GM19025 (cell line): Measurements from ENCODE around the gene GRIA1.

Source experiments
- ATAC-seq: cut with Tn5 transposase; IDR thresholded peaks from one replicate; pipeline ENCODE4 v1.9.1; 2021; ENCODE audit warnings: mild to moderate bottlenecking, low read depth, moderate library complexity; ENCODE audit not compliant: unreplicated experiment

Gene GRIA1

DNA sequence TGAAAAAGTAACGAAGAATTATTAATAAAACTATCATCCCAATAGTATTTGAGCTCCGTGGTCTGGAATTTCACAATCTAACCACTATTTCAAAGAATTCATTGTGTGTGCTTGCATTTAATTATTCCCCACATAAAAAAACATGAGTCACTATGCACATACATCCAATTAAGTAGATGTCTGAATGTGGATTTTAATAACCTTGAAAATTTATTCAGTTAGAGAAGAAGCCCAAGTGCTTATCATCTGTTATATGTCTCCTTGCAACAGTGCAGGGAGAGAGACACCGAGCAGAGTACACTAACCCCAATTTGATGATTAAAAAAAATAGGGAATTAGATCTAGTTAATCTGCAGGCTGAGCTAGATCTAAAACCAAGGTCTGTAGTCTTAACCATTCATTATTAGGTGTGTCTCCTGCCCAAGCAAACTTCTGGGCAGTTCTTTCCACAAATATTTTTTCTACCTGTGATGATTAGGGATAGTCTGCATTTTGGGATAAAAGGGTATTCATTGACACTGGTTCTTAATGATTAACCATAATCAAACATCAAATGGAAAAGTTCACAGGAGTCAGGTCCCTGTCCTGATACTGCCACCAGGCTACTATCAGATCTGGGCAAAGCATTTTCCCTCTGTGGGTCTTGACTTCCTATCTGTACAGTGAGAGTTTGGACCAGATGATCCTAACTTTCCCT, 164.2 kb downstream of the GRIA1 start:
- no peak for ATAC-seq

DNA sequence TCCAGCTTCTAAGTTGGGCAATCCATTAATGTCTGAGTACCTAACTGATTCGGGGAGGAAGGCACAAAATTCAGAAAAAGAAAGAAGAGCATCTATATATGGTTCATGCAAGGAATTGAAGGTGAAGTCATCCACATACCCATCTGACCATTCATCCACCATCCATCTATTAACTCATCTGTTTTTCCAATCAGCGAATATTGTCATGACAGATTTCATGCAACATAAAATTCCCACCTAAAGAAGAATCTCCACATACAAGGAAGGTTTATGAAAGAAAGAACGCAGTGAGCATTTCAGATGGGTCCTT, 164.7 kb downstream of the GRIA1 start:
- ATAC-seq, result no peak

DNA sequence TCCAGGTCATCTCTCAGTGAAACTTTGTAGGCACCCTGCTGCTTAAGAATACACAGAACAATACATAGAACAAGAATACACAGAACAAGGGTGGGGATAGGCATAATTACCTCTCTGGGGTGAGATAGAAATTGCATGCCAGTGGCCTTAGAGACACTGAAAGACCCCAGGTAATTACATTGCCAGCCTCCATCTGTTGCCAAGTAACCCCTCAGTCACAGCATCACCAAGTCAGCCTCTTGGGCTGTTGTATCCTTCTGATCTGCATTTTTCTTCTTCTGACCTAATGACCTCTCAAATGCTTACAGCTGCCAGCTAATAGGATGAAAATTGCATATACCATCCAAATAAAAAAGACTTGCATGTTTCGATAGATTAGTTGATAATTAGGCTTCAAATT, 167.7 kb downstream of the GRIA1 start:
- no peak for ATAC-seq

DNA sequence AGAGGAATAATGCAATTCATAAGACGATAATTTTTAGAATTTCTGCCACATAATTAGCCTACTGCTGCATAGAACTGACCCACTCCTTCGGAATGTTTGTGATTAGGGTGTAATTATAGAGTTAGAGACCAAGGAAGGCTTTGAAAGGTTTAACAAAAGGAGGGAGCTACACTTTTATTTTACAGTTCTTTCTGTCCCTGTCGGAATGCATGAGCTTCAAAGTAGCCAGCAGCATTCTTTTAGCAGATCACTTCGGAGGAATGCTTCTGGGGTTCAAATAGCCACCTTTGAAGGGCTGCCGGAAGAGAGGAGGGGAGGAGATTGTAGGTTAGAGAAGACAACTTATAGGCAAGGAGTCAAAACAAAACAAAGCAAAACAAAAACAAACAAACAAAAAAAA, 168.1 kb downstream of the GRIA1 start:
- ATAC-seq, result no peak

DNA sequence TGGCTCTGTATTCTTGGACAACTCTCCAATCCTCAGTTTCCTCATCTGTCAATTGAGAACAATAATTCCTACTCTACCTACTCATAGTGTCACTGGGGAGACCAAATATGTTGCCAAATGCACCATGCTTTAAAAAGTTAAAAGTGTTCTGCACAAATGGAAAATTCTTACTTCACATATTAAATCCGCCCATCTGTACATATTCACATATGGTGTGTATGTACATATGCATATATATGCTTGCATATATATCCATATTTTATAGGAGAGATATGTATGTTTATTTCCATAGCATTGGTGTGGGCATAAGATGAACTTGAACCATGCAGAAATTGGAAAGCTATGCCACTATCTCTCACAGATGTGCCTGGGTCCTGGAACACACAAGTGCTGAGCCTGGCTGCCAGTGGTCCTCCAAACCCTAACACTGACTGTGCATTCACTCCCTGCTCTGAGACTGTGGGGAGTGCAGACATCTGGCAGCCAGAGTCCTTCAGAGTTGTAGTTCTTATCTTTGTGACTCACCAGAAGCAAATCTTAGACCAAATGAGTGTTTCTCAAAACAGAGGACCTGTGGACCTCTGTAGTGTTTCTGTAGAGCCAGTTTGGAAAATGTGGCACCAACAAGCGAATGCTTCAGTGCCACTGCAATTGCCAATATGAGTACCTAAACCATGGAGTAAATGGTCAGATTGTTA, 168.7 kb downstream of the GRIA1 start:
- ATAC-seq, result no peak

DNA sequence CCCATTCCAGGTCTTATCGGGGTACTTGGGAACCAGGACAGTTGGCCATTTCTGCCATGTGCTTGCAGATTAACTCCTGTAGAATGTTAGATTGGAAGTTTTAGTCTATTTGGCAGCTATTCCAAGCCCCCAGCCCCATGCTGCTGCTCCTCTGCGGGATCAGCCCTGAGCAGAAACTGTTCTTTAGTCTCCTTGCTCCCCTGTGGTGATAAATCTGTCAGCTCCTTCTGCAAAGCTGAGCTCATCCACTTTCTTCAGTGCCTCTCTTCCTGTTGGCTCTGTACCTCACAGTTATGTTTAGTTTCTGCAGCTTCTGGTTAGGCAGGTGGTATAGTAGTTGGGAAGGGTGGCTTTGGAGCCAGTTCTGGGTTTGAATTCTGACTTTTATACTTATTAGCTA, 170.4 kb downstream of the GRIA1 start:
- no peak for ATAC-seq

DNA sequence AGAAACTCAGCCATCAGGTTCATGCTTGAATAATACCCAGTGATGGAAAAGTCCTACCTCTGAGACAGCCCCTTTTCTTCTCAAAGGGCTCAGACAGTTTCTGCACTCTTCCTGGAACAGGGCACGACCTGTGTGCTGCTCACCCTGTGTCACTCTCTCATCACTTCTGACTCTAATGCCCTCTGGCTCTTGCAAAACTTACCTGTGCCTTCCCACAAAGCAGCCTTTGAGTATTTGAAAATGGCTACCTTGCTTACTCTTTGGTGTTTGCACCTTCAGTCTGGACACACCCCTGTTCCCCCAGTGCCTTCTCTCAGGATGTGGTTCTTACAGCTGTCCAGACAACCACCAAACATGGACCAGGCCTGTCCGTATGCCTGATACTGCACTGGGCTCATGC, 171.4 kb downstream of the GRIA1 start:
- ATAC-seq, result no peak

DNA sequence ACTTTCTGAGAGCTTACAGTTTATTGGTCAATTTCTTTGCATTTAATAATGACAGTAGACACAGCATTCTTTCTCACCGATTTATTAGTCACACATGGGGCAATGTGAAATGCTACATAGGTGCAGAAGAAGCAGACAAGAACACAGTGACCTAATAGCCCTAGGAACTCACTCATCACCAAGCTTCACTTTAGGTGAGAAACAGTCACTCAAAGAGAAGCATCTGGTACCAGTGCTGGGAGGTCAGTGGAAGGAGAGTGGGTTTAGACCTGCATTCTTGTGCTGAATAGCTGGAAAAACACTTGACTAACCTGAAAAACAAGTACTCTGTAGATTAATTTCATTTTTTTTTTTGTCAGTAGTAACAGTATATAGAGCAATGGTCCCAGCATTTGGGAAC, 179.6 kb downstream of the GRIA1 start:
- no peak for ATAC-seq

DNA sequence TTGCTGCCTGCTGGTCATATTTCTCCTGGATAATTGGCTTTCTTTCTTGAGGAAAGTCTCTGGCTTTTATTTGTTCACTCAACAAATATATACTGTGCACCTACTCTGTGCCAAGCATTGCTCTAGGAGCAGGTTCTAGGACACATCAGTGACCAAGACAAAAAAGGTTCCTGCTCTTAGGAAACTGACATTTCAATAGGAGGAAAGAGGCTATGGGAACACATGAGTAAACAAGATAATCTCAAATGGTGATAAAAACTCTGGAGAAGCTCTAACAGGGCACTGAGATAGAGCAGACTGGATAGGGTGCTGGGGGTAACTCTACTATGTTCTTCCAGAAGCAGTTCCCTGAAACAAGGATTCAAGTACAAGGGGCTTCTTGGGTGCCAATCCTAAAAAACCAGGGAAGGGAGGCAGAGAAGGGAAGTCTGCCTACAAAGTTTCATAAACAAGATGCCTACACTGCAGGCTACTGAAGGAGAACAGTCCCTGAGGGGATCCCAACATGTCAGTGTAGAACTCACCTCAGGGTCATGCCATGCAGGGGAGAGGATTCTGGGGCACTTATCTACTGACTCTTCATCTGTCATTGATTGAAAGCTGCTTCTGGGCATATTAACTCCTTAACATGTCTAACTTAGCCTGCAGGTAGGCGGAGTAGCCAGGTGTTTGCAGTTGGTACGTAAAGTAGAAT, 181.3 kb downstream of the GRIA1 start:
- ATAC-seq, result no peak

DNA sequence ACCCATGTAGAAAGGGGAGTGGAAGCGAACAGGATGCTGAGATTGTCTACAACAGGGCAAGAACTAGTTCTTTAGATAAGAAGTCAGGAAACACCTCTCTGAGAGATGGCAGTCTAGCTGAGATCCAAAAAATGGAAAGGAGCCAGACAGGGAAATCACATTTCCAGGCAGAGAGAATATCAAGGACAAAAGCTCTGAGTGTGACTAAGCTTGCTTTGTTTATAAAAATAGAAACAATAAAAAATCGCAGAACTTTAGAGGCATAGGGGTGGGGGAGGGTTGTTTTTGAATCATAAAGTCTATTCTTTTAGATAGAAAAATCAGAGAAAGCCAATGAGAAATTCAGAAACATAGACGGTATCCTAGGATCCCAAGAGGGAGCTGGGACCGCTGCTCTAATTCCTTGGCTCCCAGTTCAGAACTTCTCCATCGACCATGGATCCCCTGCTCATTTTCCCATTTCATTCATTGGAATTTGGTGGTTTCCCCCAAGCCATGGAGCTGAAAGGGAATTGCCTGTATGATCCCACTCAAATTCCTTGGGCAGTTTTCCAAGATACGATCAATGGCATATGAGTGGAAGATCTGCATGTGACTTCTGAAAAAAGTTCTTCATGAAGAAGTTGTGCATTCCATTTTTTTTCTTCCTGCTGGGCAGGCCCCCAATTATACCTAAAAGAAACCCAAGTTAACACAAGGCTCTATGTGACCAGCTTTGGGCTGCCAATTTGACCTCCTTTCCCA, 182.0 kb downstream of the GRIA1 start:
- no peak for ATAC-seq

DNA sequence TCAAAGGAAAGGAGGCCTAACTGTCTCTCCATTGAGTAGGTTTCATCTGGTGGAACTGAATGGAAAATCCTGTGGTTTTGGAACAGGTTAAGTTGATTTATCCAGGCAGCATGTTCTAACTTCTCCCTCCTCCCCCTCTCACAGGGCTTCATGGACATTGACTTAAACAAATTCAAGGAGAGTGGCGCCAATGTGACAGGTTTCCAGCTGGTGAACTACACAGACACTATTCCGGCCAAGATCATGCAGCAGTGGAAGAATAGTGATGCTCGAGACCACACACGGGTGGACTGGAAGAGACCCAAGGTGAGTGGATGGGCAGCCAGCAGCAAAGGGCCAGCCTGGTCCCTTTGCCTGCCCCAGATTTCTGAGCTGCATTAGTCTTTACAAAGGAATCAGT, 183.9 kb downstream of the GRIA1 start:
- no peak for ATAC-seq

DNA sequence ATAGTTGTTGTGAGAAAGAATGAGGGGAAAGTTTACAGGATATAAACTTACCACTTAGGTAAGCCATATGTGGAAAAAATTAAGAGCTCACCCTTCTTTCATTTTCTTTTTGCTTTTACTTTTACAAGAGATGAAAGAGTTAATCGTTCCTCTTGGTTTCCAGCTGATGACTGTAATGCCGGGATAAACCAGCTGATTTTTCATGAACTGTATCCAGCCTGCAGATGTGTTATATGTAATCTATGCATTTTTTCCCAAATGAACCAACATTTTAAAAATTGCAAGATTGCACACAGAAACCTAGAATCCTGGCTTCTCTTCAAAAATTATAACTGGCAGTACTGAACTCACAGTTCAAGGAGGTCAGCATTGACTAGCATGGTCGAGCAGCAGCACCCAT, 185.9 kb downstream of the GRIA1 start:
- ATAC-seq, result no peak

DNA sequence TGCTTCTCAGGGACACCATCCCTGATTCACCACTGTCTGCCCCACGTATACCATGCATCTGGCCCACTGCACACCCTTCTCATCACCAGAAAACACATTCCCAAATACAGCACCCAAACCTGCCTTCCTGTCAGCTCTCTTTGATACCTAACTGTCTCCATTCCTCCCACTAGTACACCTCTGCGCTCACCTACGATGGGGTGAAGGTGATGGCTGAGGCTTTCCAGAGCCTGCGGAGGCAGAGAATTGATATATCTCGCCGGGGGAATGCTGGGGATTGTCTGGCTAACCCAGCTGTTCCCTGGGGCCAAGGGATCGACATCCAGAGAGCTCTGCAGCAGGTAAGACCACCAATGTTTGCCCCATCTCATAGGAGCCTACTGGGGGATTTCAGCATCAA, 186.4 kb downstream of the GRIA1 start:
- ATAC-seq, result no peak

DNA sequence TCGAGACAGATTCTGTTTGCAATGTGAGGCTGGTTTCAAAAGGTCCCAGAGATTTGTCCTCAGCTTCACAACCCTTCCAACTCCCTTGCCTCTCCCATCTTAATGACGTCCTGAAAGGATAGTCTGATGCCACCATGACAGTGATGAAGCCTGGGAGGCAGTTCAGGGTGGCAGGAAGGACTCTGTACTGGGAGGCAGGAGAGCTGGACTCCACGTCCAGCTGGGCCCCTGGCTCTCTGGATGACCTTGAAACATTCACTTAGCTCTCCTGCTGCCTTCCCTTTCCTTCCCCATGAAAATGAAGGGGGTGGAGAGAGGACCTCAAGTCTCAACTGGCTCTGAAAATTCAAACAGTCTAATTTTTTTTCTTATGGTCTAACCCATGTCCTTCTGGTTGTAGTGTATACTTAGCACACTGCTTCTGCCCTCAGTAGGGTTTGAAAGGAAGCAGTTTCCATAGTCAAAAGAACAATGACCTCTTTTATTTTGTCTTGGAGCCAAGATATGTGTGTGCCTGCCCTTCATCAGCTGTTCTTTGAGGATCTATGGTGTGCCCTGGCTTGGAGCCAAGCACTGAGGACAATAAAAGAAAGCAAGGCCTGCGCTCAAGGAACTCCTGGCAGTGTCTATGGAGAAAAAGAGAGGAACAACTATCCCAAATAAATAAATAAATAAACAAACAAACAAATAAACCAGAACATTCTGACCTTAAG, 188.3 kb downstream of the GRIA1 start:
- ATAC-seq, result no peak

DNA sequence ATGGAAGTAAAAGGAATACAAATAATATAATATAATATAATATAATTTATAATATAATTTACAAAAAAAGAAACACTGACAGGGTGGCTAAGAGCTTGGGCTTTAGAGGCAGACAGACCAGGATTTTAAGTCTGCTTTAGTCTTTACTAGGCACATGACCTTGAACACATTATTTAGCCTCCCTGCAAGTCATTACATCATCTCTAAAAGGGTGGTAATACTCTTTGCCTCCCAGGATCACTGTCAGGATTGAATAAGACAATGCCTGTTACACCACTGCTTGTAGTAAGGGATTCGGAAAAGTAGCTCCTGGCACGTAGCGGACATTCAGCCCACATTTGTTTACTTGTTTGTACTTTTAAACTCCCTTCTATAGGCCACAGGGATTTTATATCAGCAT, 199.8 kb downstream of the GRIA1 start:
- no peak for ATAC-seq

DNA sequence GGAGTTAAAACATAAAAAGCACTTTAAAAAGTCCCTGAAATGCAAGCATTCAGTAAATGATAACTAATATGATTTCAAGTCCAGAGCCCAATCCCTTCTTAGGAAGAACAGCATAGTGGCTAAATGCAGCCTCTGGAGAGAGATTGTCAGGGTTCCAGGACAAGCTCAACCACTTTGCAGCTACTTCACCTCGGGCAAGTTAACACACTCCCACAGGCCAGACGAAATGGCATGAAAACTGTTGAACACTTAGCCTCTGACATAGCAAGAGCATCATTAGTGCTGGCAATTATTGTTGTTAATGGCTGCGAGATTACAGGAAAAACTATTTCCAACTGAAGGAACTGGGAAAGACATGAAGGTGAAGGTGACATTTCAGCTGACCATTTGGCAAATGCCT, 205.8 kb downstream of the GRIA1 start:
- ATAC-seq, result no peak

DNA sequence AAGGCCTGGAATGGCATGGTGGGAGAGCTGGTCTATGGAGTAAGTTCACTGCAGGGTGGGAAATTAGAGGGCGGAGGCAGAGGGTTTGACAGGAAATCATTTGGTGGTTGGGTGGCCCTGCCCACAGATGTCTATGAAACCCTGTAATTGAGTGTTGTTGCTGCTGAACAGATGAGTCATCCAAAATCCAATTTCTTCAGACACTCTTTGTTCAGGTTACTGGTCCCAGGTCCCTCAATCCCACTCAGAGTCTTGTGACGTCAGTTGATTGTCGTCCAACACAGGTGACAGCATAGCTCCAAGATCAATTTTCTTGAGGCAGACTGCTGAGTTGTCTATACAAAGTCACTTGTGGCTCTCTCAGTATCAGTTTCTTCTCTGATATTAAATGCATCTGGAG, 208.6 kb downstream of the GRIA1 start:
- ATAC-seq, result no peak

DNA sequence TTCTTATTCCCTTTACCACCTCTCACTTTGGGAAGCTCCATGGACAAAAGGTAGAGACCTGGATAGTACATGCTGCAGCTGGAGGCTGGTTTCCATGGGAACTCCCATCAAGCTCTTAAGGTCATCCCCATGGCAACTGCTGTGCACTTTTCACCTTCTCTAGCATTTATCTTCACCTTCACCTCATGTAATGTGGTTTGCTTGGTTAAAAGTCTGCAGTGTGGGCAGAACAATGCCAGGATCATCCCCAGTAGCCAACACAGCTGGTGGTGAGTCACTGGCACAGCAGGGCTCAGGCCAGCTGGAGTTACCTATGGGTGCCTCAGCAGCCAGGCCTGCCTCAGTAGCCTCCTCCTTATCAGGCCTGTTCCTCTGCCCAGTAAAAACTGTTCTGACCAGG, 210.5 kb downstream of the GRIA1 start:
- no peak for ATAC-seq

DNA sequence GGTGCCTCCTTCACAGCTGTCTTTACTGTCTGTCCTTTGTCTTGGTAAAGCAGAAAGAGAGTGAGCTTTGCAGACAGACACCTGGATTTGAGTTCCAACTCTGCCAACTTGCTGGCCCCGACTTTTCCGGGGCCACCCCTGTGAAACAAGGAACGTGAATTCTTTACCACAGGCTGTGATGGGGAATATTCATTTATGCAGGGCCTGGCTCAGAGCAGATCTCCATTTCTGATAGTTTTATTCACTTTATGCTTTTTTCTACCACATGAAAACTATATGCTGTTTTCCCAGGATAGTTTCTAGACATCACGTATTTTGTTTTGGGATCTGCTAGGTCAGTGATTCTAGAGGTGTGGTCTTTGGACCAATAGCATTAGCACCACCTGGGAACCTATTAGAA, 211.8 kb downstream of the GRIA1 start:
- no peak for ATAC-seq

DNA sequence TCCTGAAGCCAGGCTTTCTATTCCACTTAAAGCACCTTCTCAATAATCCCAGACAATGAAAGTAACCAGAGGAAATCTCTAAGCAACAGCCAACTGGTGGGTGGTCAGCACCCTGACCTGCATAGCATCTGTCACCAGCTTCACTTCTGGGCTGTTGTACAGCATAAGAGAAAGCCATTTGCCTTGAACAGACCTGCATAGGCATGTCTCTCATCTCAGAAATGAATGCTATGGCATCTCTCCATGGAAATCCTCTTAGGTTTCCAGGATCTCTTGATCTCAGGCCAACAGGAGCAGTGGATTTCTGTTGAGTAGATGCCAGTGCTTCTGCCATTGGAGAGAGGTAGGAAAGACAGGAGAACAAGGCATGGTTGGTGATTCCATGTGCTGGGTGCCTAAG, 213.6 kb downstream of the GRIA1 start:
- no peak for ATAC-seq

DNA sequence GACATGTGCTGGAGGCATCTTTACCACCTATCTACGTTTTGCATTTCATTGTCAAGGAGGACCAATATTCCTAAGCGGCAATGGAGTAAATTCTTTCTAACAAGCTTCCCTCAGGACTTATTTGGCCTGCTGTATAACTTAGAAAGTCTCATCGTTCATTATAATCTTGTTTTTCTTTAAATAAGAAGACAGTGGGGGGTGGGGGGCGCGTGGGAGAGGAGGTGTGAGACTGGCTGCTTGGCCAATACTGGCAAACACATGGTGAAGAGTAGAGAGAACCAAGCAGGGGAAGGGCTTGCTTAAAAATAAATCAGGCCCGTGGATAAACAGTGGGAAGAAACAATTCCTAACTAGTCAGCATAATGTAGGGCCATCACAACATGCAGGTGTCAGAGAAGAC, 217.2 kb downstream of the GRIA1 start:
- no peak for ATAC-seq
